AG09309 (cell line): Measurements from ENCODE around the gene PPP2CA.

Experiments used
- DNase-seq: peaks from one replicate; pipeline ENCODE4 v3.0.0-alpha.2; 2010; ENCODE audit warnings: low read depth
- H3K4me3 ChIP-seq: 2 replicates; pipeline ENCODE4 v1.5.1; 2011; ENCODE audit warnings: mild to moderate bottlenecking, low read depth, low read length, moderate library complexity; ENCODE audit not compliant: control insufficient read depth
- CTCF ChIP-seq: IDR thresholded peaks from 2 replicates; pipeline ENCODE4 v1.5.1; 2011; ENCODE audit warnings: mild to moderate bottlenecking, low read depth, low read length, inconsistent platforms; ENCODE audit not compliant: insufficient read depth, control insufficient read depth; ENCODE audit errors: missing control alignments

The PPP2CA gene

GRCh38 chr5:134249469-134250379 is 23.9 kb upstream of the PPP2CA start:
- H3K4me3 ChIP-seq: no peak overlapping the region
- TF ChIP-seq CTCF: no peak
- no peak for DNase-seq

- no peak for TF ChIP-seq CTCF
- no peak for DNase-seq
- no peak overlapping the region for H3K4me3 ChIP-seq
These were observed 22.4 kb upstream of the PPP2CA start for GRCh38 chr5:134248256-134248655.

GRCh38 chr5:134247428-134248224 is 21.8 kb upstream of the PPP2CA start:
- H3K4me3 ChIP-seq: no peak overlapping the region
- DNase-seq: peak; percentile 68
- no peak for TF ChIP-seq CTCF

GRCh38 chr5:134246771-134247427 is 21.0 kb upstream of the PPP2CA start:
- no peak overlapping the region for H3K4me3 ChIP-seq
- no peak for DNase-seq
- no peak for TF ChIP-seq CTCF

- no peak for TF ChIP-seq CTCF
- no peak overlapping the region for H3K4me3 ChIP-seq
- no peak for DNase-seq
These were observed 19.8 kb upstream of the PPP2CA start for GRCh38 chr5:134245692-134246091.

GRCh38 chr5:134245101-134245604 is 19.3 kb upstream of the PPP2CA start:
- DNase-seq: no peak
- TF ChIP-seq CTCF: no peak
- no peak overlapping the region for H3K4me3 ChIP-seq
